Measurements from ENCODE around the gene TMEM145. TPM values are rescaled to one million over a fixed set of nuclear protein-coding genes. Genes with fewer than 3 reads are reported as not detected.
A peak's percentile ranks its signal among the peaks of the same experiment; 100 is the strongest.

The TMEM145 gene
- total and polyA plus RNA-seq, 9 of the 15 experiments (the other 6 are each of a cell fraction or from before 2014, with no cell fraction given) = 0.80 to 5.5 (median 1.9) TPM; not detected in 3

DNA sequence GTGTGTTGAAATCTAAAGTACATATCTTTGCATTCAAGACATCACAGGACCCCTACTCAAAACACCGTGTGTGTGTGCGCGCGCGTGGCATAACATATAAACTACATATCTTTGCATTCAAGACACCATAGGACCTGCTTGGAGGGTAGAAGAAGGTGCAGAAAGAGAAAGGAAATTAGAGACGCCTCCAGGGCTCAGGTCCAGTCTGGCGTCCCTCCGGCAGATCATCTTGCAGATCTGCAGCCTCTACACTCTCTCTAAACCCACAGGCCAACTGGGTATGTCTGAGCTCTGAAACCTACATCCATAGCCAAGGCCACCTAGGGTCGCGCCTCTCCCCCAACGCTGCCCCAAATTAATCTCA, 10.0 kb upstream of the TMEM145 start (continued):
- TF ChIP-seq, protein P1, sequence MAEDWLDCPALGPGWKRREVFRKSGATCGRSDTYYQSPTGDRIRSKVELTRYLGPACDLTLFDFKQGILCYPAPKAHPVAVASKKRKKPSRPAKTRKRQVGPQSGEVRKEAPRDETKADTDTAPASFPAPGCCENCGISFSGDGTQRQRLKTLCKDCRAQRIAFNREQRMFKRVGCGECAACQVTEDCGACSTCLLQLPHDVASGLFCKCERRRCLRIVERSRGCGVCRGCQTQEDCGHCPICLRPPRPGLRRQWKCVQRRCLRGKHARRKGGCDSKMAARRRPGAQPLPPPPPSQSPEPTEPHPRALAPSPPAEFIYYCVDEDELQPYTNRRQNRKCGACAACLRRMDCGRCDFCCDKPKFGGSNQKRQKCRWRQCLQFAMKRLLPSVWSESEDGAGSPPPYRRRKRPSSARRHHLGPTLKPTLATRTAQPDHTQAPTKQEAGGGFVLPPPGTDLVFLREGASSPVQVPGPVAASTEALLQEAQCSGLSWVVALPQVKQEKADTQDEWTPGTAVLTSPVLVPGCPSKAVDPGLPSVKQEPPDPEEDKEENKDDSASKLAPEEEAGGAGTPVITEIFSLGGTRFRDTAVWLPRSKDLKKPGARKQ (CRISPR knock-in tag; IDR thresholded peaks at IDR 0.05) = 0 out of 2 replicates have a peak, but pooled peaks have one; percentile 5
- TF ChIP-seq ELF1 (tag; IDR thresholded peaks at IDR 0.05) (peak; percentile 2; the same call in 1 of the 2 replicates), JUN (IDR thresholded peaks at IDR 0.05; ENCODE audit: borderline replicate concordance, low read depth, low read length) (no peak), JUN (CRISPR knock-in tag; IDR thresholded peaks at IDR 0.05; ENCODE audit: borderline replicate concordance) (no peak), SMAD1 (IDR thresholded peaks at IDR 0.05; ENCODE audit: low read depth, low read length, partially characterized antibody) (no peak), ZNF445 (CRISPR knock-in tag; IDR thresholded peaks at IDR 0.05; ENCODE audit: low read depth) (no peak), PHTF2 (CRISPR knock-in tag; IDR thresholded peaks at IDR 0.05) (0 out of 2 replicates have a peak, but pooled peaks have one; percentile 49), COPS2 (conservative IDR thresholded peaks at IDR 0.05) (no peak), MYBL2 (IDR thresholded peaks at IDR 0.05; ENCODE audit: low read depth) (no peak), MYBL2 (CRISPR knock-in tag; IDR thresholded peaks at IDR 0.05; ENCODE audit: borderline replicate concordance) (no peak), SETDB1 (IDR thresholded peaks at IDR 0.05; ENCODE audit: low read length) (no peak), HDAC1 (IDR thresholded peaks at IDR 0.05) (no peak)
- TF ChIP-seq, protein P2, sequence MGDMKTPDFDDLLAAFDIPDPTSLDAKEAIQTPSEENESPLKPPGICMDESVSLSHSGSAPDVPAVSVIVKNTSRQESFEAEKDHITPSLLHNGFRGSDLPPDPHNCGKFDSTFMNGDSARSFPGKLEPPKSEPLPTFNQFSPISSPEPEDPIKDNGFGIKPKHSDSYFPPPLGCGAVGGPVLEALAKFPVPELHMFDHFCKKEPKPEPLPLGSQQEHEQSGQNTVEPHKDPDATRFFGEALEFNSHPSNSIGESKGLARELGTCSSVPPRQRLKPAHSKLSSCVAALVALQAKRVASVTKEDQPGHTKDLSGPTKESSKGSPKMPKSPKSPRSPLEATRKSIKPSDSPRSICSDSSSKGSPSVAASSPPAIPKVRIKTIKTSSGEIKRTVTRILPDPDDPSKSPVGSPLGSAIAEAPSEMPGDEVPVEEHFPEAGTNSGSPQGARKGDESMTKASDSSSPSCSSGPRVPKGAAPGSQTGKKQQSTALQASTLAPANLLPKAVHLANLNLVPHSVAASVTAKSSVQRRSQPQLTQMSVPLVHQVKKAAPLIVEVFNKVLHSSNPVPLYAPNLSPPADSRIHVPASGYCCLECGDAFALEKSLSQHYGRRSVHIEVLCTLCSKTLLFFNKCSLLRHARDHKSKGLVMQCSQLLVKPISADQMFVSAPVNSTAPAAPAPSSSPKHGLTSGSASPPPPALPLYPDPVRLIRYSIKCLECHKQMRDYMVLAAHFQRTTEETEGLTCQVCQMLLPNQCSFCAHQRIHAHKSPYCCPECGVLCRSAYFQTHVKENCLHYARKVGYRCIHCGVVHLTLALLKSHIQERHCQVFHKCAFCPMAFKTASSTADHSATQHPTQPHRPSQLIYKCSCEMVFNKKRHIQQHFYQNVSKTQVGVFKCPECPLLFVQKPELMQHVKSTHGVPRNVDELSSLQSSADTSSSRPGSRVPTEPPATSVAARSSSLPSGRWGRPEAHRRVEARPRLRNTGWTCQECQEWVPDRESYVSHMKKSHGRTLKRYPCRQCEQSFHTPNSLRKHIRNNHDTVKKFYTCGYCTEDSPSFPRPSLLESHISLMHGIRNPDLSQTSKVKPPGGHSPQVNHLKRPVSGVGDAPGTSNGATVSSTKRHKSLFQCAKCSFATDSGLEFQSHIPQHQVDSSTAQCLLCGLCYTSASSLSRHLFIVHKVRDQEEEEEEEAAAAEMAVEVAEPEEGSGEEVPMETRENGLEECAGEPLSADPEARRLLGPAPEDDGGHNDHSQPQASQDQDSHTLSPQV (IDR thresholded peaks at IDR 0.05) = 0 out of 2 replicates have a peak, but pooled peaks have one; percentile 41
- TF ChIP-seq, protein P3, sequence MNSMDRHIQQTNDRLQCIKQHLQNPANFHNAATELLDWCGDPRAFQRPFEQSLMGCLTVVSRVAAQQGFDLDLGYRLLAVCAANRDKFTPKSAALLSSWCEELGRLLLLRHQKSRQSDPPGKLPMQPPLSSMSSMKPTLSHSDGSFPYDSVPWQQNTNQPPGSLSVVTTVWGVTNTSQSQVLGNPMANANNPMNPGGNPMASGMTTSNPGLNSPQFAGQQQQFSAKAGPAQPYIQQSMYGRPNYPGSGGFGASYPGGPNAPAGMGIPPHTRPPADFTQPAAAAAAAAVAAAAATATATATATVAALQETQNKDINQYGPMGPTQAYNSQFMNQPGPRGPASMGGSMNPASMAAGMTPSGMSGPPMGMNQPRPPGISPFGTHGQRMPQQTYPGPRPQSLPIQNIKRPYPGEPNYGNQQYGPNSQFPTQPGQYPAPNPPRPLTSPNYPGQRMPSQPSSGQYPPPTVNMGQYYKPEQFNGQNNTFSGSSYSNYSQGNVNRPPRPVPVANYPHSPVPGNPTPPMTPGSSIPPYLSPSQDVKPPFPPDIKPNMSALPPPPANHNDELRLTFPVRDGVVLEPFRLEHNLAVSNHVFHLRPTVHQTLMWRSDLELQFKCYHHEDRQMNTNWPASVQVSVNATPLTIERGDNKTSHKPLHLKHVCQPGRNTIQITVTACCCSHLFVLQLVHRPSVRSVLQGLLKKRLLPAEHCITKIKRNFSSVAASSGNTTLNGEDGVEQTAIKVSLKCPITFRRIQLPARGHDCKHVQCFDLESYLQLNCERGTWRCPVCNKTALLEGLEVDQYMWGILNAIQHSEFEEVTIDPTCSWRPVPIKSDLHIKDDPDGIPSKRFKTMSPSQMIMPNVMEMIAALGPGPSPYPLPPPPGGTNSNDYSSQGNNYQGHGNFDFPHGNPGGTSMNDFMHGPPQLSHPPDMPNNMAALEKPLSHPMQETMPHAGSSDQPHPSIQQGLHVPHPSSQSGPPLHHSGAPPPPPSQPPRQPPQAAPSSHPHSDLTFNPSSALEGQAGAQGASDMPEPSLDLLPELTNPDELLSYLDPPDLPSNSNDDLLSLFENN (IDR thresholded peaks at IDR 0.05; ENCODE audit: low read depth in 2 of 2, low read length in 2 of 2) = no peak
- TF ChIP-seq, protein P4, sequence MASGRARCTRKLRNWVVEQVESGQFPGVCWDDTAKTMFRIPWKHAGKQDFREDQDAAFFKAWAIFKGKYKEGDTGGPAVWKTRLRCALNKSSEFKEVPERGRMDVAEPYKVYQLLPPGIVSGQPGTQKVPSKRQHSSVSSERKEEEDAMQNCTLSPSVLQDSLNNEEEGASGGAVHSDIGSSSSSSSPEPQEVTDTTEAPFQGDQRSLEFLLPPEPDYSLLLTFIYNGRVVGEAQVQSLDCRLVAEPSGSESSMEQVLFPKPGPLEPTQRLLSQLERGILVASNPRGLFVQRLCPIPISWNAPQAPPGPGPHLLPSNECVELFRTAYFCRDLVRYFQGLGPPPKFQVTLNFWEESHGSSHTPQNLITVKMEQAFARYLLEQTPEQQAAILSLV (tag; IDR thresholded peaks at IDR 0.05) = 0 out of 2 replicates have a peak, but pooled peaks have one; percentile 4
- TF ChIP-seq, protein P5, sequence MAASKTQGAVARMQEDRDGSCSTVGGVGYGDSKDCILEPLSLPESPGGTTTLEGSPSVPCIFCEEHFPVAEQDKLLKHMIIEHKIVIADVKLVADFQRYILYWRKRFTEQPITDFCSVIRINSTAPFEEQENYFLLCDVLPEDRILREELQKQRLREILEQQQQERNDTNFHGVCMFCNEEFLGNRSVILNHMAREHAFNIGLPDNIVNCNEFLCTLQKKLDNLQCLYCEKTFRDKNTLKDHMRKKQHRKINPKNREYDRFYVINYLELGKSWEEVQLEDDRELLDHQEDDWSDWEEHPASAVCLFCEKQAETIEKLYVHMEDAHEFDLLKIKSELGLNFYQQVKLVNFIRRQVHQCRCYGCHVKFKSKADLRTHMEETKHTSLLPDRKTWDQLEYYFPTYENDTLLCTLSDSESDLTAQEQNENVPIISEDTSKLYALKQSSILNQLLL (CRISPR knock-in tag; IDR thresholded peaks at IDR 0.05; ENCODE audit: borderline replicate concordance) = no peak

Data from K562 (cell line).